Stimulated activated memory B cell treated with anti-CD40 and anti-IgM and Interleukin-4, amounts not matched to agents 10 μg/mL and 1 μg/mL and 100 μg/mL, for 72 hours (primary cell): ENCODE data around the gene COX5B.
A peak's percentile ranks its signal among the peaks of the same experiment; 100 is the strongest.

Experiments
- ATAC-seq: fragments of 150-1000 bp; cut with Tn5 transposase; 2 replicates; pipeline ENCODE4 v1.10.0; 2021
- H3K27ac Mint-ChIP-seq: one replicate; pipeline ENCODE4 v1.8.0; 2022; ENCODE audit warnings: mild to moderate bottlenecking, mixed read lengths
- H3K27me3 Mint-ChIP-seq: one replicate; pipeline ENCODE4 v1.8.0; 2022; ENCODE audit warnings: mixed read lengths
- H3K36me3 Mint-ChIP-seq: one replicate; pipeline ENCODE4 v1.8.0; 2022; ENCODE audit warnings: mixed read lengths
- H3K4me1 Mint-ChIP-seq: one replicate; pipeline ENCODE4 v1.8.0; 2022; ENCODE audit warnings: mixed read lengths
- H3K4me3 Mint-ChIP-seq: one replicate; pipeline ENCODE4 v1.8.0; 2022; ENCODE audit warnings: mild to moderate bottlenecking, moderate library complexity, mixed read lengths
- H3K9me3 Mint-ChIP-seq: one replicate; pipeline ENCODE4 v1.8.0; 2022; ENCODE audit warnings: mixed read lengths

Gene COX5B

GRCh38 chr2:97644023-97644717 is 1.7 kb upstream of the COX5B start:
- peaks cover 20% of the 10 kb centered on the region for H3K36me3 Mint-ChIP-seq
- no peak overlapping the region for H3K4me3 Mint-ChIP-seq
- H3K4me1 Mint-ChIP-seq = peaks cover 22% of the 10 kb centered on the region
- H3K27me3 Mint-ChIP-seq = peaks cover 12% of the 10 kb centered on the region
- H3K9me3 Mint-ChIP-seq = no peaks in the 10 kb centered on the region
- H3K27ac Mint-ChIP-seq = no peak overlapping the region
- no peak for ATAC-seq

DNA sequence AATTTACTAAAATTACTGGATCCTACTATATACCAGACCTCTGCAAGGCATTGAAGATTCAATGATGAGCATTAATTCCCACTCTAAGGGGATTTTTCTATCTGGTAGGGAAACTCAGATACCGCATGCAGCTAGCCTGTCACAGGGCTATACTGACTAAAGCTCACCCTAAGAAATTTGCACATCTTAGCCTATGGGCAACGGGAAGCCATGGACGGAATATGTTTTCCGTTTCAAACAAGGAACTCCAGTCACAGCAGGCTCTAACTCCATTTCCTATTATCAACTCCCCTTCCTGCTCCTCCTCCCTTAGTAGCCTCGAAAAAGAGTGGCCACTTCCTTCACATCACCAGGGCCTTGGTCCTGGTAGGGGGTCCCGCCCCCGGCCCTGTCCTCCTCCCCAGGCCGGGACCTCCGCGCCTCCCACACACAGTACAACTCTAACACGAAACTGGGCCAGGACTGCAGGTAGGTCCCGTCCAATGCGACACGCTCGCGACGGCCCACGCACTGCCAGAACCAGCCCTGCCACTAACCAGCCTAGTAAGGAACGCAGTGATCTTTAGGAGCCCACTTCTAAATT is 659 bp upstream of the COX5B start:
- Mint-ChIP-seq H3K4me3 (peak overlapping the region; percentile 93), H3K4me1 (peaks cover 22% of the 10 kb centered on the region)
- peak; percentile 73 for ATAC-seq

GRCh38 chr2:97646977-97647376 is 1.1 kb downstream of the COX5B start:
- Mint-ChIP-seq H3K27ac (peak overlapping the region; percentile 92), H3K4me3 (peak overlapping the region; percentile 93), H3K9me3 (no peaks in the 10 kb centered on the region), H3K27me3 (no peaks in the 10 kb centered on the region), H3K4me1 (peaks cover 22% of the 10 kb centered on the region), H3K36me3 (peaks cover 36% of the 10 kb centered on the region)
- no peak for ATAC-seq

More for the DNA sequence above, 659 bp upstream of the COX5B start:
- Mint-ChIP-seq H3K9me3 (no peaks in the 10 kb centered on the region), H3K36me3 (peaks cover 28% of the 10 kb centered on the region), H3K27me3 (peaks cover 3% of the 10 kb centered on the region), H3K27ac (peak overlapping the region; percentile 92)

- Mint-ChIP-seq H3K9me3 (no peaks in the 10 kb centered on the region), H3K4me1 (peaks cover 39% of the 10 kb centered on the region), H3K36me3 (peaks cover 64% of the 10 kb centered on the region), H3K4me3 (no peak overlapping the region), H3K27me3 (no peaks in the 10 kb centered on the region), H3K27ac (no peak overlapping the region)
- ATAC-seq = no peak
Observed at GRCh38 chr2:97651114-97651513, 5.3 kb downstream of the COX5B start.

- Mint-ChIP-seq H3K9me3 (no peaks in the 10 kb centered on the region), H3K27me3 (no peaks in the 10 kb centered on the region), H3K27ac (no peak overlapping the region), H3K36me3 (peaks cover 70% of the 10 kb centered on the region), H3K4me1 (peaks cover 26% of the 10 kb centered on the region), H3K4me3 (no peak overlapping the region)
- ATAC-seq = no peak
Observed at GRCh38 chr2:97653473-97653872, 7.6 kb downstream of the COX5B start.

DNA sequence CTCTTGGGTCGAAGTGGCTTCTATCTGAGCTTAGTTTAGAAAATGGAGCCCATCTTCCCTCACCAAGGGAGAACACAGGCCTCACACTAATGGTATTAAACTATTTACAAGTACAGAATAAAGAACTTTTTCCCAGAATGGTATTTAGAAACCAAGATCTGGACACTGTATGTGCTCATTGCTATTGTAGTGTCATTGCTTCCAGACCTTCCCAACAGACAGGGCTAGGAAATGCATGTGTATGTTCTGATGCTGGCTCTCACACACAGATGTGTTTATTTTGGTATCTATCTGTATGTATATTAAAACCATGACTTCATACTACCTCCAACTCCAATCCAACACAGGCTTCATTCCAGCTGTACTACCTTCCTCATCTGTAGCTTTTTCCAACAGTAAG is 8.0 kb downstream of the COX5B start:
- H3K4me1 Mint-ChIP-seq = peaks cover 24% of the 10 kb centered on the region
- peaks cover 70% of the 10 kb centered on the region for H3K36me3 Mint-ChIP-seq
- no peaks in the 10 kb centered on the region for H3K27me3 Mint-ChIP-seq
- H3K27ac Mint-ChIP-seq = no peak overlapping the region
- no peak for ATAC-seq
- H3K4me3 Mint-ChIP-seq = no peak overlapping the region
- no peaks in the 10 kb centered on the region for H3K9me3 Mint-ChIP-seq

- Mint-ChIP-seq H3K4me3 (no peak overlapping the region), H3K27ac (peak overlapping the region; percentile 5)
- ATAC-seq = no peak
Observed at GRCh38 chr2:97654309-97654708, 8.4 kb downstream of the COX5B start.

DNA sequence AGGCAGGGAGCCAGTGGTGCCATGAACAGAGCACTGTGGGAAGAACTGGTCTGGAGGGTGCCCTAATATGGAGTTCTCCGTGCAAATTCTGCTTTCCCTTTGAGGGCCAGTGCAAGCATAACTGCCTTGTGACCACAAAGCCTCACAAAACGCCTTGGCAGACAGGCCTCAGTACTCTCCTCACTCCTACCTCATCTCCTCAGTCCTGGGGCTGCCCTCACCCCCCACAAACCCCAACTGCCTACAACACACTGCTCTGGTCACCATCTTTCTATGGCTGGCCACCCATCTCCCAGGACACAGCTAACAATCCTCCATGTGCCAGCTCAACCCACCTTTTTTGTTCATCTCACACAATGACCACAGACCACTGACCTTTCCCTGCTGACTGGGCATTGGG is 8.9 kb downstream of the COX5B start:
- H3K27me3 Mint-ChIP-seq = no peaks in the 10 kb centered on the region
- H3K36me3 Mint-ChIP-seq = peaks cover 63% of the 10 kb centered on the region
- no peak for ATAC-seq
- no peak overlapping the region for H3K4me3 Mint-ChIP-seq
- H3K4me1 Mint-ChIP-seq = peaks cover 26% of the 10 kb centered on the region
- peak overlapping the region; percentile 5 for H3K27ac Mint-ChIP-seq
- H3K9me3 Mint-ChIP-seq = no peaks in the 10 kb centered on the region

More at GRCh38 chr2:97654309-97654708, 8.4 kb downstream of the COX5B start:
- Mint-ChIP-seq H3K4me1 (peaks cover 24% of the 10 kb centered on the region), H3K9me3 (no peaks in the 10 kb centered on the region), H3K27me3 (no peaks in the 10 kb centered on the region), H3K36me3 (peaks cover 66% of the 10 kb centered on the region)

- Mint-ChIP-seq H3K27ac (no peak overlapping the region), H3K27me3 (no peaks in the 10 kb centered on the region)
- no peak for ATAC-seq
Observed at GRCh38 chr2:97656129-97656755, 10.4 kb downstream of the COX5B start.

GRCh38 chr2:97656905-97657587 is 11.2 kb downstream of the COX5B start:
- peaks cover 59% of the 10 kb centered on the region for H3K36me3 Mint-ChIP-seq
- ATAC-seq = no peak
- H3K4me3 Mint-ChIP-seq = no peak overlapping the region
- H3K9me3 Mint-ChIP-seq = no peaks in the 10 kb centered on the region
- no peaks in the 10 kb centered on the region for H3K27me3 Mint-ChIP-seq
- peaks cover 41% of the 10 kb centered on the region for H3K4me1 Mint-ChIP-seq
- H3K27ac Mint-ChIP-seq = no peak overlapping the region

More at GRCh38 chr2:97656129-97656755, 10.4 kb downstream of the COX5B start:
- Mint-ChIP-seq H3K4me1 (peaks cover 32% of the 10 kb centered on the region), H3K9me3 (no peaks in the 10 kb centered on the region), H3K36me3 (peaks cover 60% of the 10 kb centered on the region), H3K4me3 (no peak overlapping the region)

- ATAC-seq = no peak
- H3K4me1 Mint-ChIP-seq = peaks cover 51% of the 10 kb centered on the region
- H3K27ac Mint-ChIP-seq = no peak overlapping the region
- no peaks in the 10 kb centered on the region for H3K9me3 Mint-ChIP-seq
- no peaks in the 10 kb centered on the region for H3K27me3 Mint-ChIP-seq
- H3K36me3 Mint-ChIP-seq = peaks cover 59% of the 10 kb centered on the region
- H3K4me3 Mint-ChIP-seq = no peak overlapping the region
Observed at GRCh38 chr2:97657986-97658690, 12.3 kb downstream of the COX5B start.

- Mint-ChIP-seq H3K36me3 (peaks cover 54% of the 10 kb centered on the region), H3K9me3 (no peaks in the 10 kb centered on the region), H3K4me3 (no peak overlapping the region), H3K27ac (no peak overlapping the region), H3K4me1 (peaks cover 49% of the 10 kb centered on the region), H3K27me3 (no peaks in the 10 kb centered on the region)
- no peak for ATAC-seq
Observed at GRCh38 chr2:97658691-97659157, 12.9 kb downstream of the COX5B start.

- Mint-ChIP-seq H3K4me1 (peaks cover 43% of the 10 kb centered on the region), H3K27ac (peak overlapping the region; percentile 19), H3K27me3 (no peaks in the 10 kb centered on the region), H3K4me3 (no peak overlapping the region), H3K36me3 (peaks cover 47% of the 10 kb centered on the region), H3K9me3 (no peaks in the 10 kb centered on the region)
- ATAC-seq = no peak
Observed at GRCh38 chr2:97659256-97660043, 13.6 kb downstream of the COX5B start.

DNA sequence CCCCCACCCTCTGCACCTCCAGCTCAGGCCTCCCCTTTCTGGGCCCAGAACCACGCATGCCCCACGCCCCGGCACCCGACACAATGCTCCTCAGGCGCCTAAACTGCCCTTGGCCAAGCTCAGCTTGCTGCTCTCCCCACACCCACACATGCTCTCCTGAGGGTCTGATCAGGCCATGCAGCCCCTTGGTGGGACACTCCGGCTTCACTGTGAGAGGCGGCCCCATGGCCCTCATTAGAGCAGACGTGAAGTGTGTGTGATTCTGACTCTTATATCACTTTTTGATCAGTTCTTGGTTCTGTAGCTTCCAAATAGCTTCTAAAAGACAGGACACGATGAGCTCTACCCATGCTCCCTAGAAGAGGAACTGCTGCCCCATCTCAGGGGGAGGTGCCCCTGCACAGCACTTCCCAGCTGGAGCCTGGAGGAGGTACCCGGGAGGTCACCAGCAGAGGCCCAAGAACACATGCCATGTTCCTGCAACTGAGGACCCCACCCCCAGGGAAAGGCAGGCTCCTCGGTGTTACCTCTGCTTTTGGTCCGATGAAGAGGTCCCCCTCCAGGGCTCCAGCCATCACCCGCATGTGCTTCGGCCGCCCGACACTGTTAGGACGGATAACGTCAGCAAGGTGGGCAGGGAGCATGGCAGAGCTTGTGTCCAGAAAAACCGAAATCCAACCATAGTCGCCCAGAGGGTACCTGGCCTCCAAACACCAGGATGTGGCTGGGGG is 14.3 kb downstream of the COX5B start:
- no peaks in the 10 kb centered on the region for H3K9me3 Mint-ChIP-seq
- H3K27ac Mint-ChIP-seq = peak overlapping the region; percentile 19
- ATAC-seq = no peak
- H3K4me3 Mint-ChIP-seq = no peak overlapping the region
- H3K4me1 Mint-ChIP-seq = peaks cover 35% of the 10 kb centered on the region
- H3K36me3 Mint-ChIP-seq = peaks cover 39% of the 10 kb centered on the region
- no peaks in the 10 kb centered on the region for H3K27me3 Mint-ChIP-seq
